Keratinocyte (primary cell): ENCODE data around the gene TRPV5.

Source experiments
- CTCF ChIP-seq, 3 experiments: IDR thresholded peaks in 1 of 3; conservative IDR thresholded peaks in 1 of 3; optimal IDR thresholded peaks in 1 of 3; 2 replicates in 2 of 3; 3 replicates in 1 of 3; pipeline versions ENCODE3 to v1.5.1; 2011; ENCODE audit warnings: low read length in 3 of 3, mild to moderate bottlenecking in 3 of 3, moderate library complexity in 2 of 3, control low read depth in 1 of 3, inconsistent platforms in 1 of 3; ENCODE audit not compliant: insufficient read depth in 2 of 3; ENCODE audit errors: extremely low read depth in 1 of 3
- EZH2 ChIP-seq: IDR thresholded peaks from one replicate; pipeline ENCODE4 v1.6.1; 2012; ENCODE audit warnings: inconsistent platforms, mild to moderate bottlenecking, low read length, moderate library complexity

GRCh38 chr7:142957723-142958122 lies 24.2 kb upstream of the TRPV5 start:
- TF ChIP-seq CTCF (optimal IDR thresholded peaks at IDR 0.05 in 1 of 3, IDR thresholded peaks at IDR 0.05 in 1 of 3, conservative IDR thresholded peaks at IDR 0.05 in 1 of 3; ENCODE audit: extremely low read depth in 1 of 3, insufficient read depth in 2 of 3, low read length in 3 of 3), result no peak
- TF ChIP-seq EZH2, result no peak
